Frontal cortex (tissue), 4 donors: ENCODE results near the gene PFKFB1. TPM values are rescaled to one million over a fixed set of nuclear protein-coding genes. Genes with fewer than 3 reads are reported as not detected.
"Not testable (repeated sequence)": the region's sequence is repeated elsewhere in the genome, so short reads cannot be mapped to it uniquely, and the experiment has no call there.

Experiments used
- DNase-seq, 2 donors: peaks; one replicate each; pipeline ENCODE4 v3.0.0; 2012; ENCODE audit warnings: low spot score in 2 of 2
- FAIRE-seq: peaks from 2 replicates; lab custom pipeline; 2012; peaks lifted over from hg19 to GRCh38; lab: Jason Lieb, UNC
- total RNA-seq: library from RNA; depleted of rRNA; stranded (reverse); fragments of >200 nt; gene quantifications from one replicate; pipeline ENCODE4 v1.2.3, GENCODE V29; 2014
- donor health status: control.
- donor health status: control.
- donor health status: control.

Gene PFKFB1
- total RNA-seq, 1 donor from 2014 or later: 0.41 TPM

DNA sequence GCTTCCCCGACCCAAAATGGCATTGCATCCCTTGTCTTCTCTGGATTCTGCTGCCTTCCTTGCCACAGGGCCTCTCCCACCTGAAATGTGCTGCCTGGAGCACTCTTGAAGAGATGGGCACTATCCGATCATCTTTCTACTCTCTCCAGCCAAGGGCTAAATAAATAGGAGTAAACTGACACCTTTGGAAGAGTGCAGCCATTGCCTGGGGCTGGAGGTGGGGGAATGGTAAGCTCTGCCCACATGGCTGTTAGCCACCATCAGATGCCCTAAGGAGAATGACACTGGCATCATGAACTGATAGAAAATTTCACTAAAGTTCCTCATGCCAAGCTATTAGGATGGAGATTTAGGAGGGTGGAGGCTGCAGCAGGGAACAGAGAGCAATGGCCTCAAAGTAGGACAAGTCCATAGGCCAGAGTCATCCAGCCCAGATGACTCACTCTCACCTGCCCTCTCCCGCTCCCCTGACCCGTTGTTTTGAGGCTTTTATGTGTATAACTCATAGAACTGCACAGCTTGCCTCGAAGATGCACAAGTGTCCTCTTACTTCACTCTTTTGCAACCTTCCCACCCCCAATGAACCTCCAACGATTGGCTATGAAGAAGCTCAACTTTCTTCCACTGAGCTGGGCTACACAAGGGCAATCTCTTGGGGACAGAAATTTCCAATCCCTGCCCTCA is 822 bp upstream of the PFKFB1 start:
- FAIRE-seq: no peak
- no peak for DNase-seq

- DNase-seq (no peak), FAIRE-seq (no peak)
Observed at GRCh38 chrX:54992911-54993622, 921 bp downstream of the PFKFB1 start.

DNA sequence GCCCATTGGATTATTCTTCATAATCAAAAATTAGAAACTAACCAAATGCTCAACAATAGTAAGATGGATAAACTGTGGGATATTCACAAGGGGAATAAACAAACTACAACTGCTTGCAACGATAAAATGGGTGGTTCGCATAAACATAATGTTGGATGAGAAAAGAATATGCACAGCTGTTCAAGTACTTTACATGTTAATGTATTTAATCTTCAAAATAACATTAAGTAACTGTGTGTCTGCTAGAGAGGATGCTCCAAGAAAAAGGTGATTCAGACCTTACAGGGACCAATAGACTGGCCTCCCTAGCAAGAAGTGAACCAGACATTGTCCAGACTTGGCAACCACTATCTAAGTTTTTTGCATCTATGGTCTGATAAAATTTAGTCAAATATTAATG is 2.3 kb downstream of the PFKFB1 start:
- no peak for FAIRE-seq
- no peak for DNase-seq

GRCh38 chrX:54983306-54983705 is 10.7 kb downstream of the PFKFB1 start:
- FAIRE-seq, DNase-seq: not testable (repeated sequence)

- no peak for FAIRE-seq
- DNase-seq: no peak
Observed at GRCh38 chrX:54980334-54980733, 13.7 kb downstream of the PFKFB1 start.

GRCh38 chrX:54979432-54979831 is 14.6 kb downstream of the PFKFB1 start:
- FAIRE-seq (no peak), DNase-seq (no peak)

GRCh38 chrX:54978448-54978847 is 15.5 kb downstream of the PFKFB1 start:
- no peak for DNase-seq
- no peak for FAIRE-seq

GRCh38 chrX:54977387-54977786 is 16.6 kb downstream of the PFKFB1 start:
- DNase-seq (no peak), FAIRE-seq (no peak)

DNA sequence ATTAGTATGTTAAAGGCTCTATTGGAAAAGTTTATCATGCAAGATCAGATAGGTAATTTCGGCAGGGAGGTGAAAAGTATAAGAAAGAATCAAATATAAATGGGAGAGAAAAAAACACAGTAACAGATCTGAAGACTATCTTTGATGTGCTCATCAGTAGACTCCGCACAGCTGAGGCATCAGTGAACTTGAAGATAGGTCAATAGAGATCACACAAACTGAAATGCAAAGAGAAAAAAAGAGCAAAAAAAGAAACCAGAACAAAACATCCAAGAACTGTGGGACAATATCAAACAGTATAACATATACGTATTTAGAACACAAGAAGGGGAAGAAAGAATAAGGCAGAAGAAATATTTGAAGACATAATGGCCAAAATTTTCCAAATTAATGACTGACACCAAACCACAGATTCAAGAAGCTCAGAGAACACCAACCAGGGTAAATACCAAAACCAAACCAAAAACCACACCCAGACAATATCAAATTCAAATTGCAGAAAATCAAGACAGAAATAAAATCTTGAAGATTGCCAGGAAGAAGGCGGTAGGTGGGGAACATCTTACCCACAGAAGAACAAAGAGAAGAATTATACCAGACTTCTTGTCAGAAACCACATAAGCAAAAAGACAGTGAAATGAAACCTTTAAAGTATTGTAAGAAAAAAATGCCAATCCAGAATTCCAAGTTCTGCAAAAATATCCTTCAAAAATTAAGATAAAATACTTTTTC is 29.1 kb downstream of the PFKFB1 start:
- FAIRE-seq (no peak), DNase-seq (no peak)

DNA sequence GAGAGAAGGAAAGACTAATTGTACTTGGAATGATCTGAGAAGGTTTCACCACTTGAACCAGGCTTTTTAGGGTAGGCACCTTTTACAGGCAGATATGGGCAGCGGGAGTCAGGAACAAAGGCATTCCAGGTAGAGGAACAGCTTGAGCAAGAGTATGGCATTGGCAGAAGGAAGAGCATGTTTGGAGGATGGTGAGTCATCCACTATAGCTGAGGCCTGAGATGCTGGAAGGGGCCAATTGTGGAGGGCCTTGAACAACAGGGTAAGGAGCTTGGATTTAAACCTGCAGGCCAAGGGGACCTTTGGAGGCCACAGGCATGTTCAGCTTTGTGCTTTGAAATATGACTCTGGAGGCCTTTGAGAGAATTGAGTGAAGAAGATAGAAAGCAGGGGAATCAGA is 32.2 kb downstream of the PFKFB1 start:
- DNase-seq (no peak), FAIRE-seq (no peak)

DNA sequence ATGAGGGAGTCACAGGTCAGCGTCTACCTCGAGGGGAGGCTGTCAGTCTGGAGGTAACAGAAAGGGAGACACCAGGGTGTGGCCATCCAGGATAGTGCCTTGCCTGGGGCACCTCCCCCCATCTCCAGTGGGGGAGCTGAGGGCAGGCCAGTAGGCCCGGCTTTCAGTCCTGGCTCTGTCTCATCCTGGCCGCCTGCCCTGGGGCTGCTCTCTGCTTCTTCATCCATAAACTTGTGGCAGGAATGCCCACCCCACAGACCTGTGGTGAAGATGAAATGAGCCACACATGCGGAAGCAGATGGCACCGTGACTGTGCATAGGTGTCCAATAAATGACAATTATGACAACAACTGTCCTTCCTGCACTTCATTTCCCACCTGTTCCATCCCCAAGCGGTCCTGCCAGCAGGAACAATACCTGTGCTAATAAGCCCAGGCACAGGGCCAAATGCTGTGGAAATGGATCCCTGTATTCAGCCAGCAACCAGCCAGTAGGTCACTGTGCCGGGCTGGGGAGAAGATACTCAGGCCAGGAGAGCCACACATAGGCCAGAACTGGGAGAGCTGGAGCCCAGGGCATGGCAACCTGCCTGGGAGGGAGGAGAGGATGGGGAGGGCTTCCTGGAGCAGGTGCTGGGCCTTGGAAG is 43.1 kb downstream of the PFKFB1 start:
- no peak for FAIRE-seq
- no peak for DNase-seq

DNA sequence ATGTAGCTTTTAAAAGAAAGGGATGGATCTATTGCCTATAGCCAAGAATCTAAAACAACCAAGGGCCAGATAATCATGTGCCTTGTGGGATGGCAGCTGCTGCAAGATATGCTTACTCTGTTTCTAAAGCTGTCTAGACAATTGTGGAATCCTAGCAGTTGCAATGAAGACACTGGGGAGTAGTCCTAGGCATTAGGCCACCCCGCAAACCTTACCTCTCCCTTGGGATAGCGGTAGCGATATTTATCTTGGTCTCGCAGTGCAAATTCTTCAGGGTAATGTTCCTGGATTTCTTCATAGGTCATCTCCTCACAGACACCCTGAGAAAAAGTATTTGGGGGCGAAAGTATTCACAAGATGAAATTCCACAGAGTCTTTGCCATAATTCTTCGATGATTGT is 48.8 kb downstream of the PFKFB1 start:
- no peak for FAIRE-seq
- no peak for DNase-seq

DNA sequence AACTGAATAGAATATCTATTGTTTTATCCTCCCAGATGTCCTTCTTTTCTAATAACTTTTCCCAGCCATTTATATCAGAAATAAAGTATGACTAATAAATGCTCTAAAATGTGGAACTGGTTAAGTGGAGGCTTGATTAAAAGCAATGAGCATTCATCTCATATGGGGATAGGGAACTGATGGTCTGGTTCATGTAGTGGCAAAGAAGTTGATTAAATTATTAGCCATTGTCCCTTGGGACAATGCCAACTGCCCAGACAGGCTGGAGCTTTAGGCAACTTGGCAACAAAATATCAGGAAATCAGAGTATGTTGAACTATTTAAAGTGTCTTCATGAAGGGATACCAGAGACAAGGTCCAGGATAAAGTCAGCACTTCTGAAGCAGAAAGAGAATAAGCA is 49.2 kb downstream of the PFKFB1 start:
- DNase-seq (no peak), FAIRE-seq (no peak)

GRCh38 chrX:54937416-54937815 is 56.6 kb downstream of the PFKFB1 start:
- DNase-seq: no peak
- FAIRE-seq: no peak

GRCh38 chrX:54935306-54935705 is 58.7 kb downstream of the PFKFB1 start:
- no peak for FAIRE-seq
- DNase-seq: no peak

DNA sequence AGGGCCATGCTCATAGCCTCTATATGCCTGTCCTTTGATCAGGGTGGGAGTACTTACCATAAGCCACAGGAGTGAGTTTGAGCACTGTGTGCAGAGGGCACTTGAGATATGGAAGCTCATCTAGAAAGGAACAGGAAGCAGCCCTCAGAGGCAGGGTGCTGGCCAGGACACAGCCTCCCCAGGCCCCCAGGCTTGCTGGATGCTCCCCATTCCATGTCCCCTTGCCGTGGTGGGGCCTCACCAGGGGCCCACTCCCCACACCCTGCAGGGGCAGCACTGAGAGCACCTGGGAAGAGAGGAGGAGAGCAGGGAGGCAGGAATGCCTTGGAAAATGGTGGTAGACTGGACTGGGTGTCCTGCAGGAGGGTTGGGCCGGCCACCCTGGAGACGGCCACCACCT is 59.1 kb downstream of the PFKFB1 start:
- DNase-seq: no peak
- FAIRE-seq: no peak

DNA sequence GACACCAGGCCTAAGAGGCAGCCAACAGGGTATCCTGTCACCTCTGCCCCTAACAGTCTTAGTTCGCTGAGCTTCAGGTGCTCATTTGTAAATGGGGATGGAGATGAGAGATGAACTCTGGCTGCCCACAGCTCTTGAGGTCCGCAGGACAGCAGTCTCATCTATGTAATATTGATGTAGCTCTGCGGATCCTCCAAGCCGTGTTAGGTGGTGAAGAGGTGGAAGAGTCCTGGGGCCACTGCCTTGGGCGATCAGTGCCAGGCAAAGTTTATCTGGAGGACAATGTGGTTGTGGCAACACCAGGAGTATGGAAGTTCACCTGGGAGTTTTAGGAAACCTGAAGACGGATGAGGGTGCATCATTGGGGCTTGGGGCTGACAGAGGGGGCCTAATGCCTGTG is 59.9 kb downstream of the PFKFB1 start:
- FAIRE-seq (no peak), DNase-seq (no peak)

- DNase-seq (no peak), FAIRE-seq (no peak)
Observed at GRCh38 chrX:54933150-54933826, 60.7 kb downstream of the PFKFB1 start.

GRCh38 chrX:54931107-54931506 is 62.9 kb downstream of the PFKFB1 start:
- FAIRE-seq: no peak

More at GRCh38 chrX:54931107-54931506, 62.9 kb downstream of the PFKFB1 start:
- DNase-seq: no peak
